Breast epithelium (tissue), 4 donors: ENCODE data around the gene CLTCL1. TPM values are rescaled to one million over a fixed set of nuclear protein-coding genes. Genes with fewer than 3 reads are reported as not detected.

ENCODE experiments used
- DNase-seq, 2 donors: peaks; one replicate each; pipeline ENCODE4 v3.0.0-alpha.2; 2019; ENCODE audit warnings: low spot score in 2 of 2
- H3K27ac ChIP-seq, 2 donors: fragments of 200-600 bp; sonication (generic) in 1 of 2; one replicate each; pipeline ENCODE4 v1.5.1; 2016 to 2019; ENCODE audit warnings: mild to moderate bottlenecking in 1 of 2
- H3K27me3 ChIP-seq, 2 donors: fragments of 200-600 bp; sonication (generic) in 1 of 2; one replicate each; pipeline versions ENCODE4 v1.5.1 to v1.6.0; 2017 to 2019; ENCODE audit warnings: control low read depth in 1 of 2, mild to moderate bottlenecking in 1 of 2
- H3K36me3 ChIP-seq: fragments of 200-600 bp; one replicate; pipeline ENCODE4 v1.5.1; 2019
- H3K4me1 ChIP-seq, 2 donors: fragments of 200-600 bp; sonication (generic); one replicate each; pipeline ENCODE4 v1.5.1; 2016 to 2019; ENCODE audit warnings: control low read depth in 1 of 2
- H3K4me3 ChIP-seq, 3 donors: fragments of 200-600 bp; sonication (generic); 1 replicate in 2 of 3; 2 replicates in 1 of 3; pipeline ENCODE4 v1.5.1; 2016 to 2019; ENCODE audit warnings: mild to moderate bottlenecking in 3 of 3, moderate library complexity in 2 of 3
- H3K9me3 ChIP-seq, 2 donors: fragments of 200-600 bp; sonication (generic) in 1 of 2; one replicate each; pipeline ENCODE4 v1.5.1; 2016 to 2019; ENCODE audit warnings: control low read depth in 1 of 2
- CTCF ChIP-seq, 3 donors: fragments of 450-650 bp; IDR thresholded peaks; one replicate each; pipeline ENCODE4 v1.5.1; 2016 to 2017; ENCODE audit warnings: antibody characterized with exemption in 3 of 3, mild to moderate bottlenecking in 3 of 3, moderate library complexity in 3 of 3
- POLR2A ChIP-seq: fragments of 450-650 bp; IDR thresholded peaks from one replicate; pipeline ENCODE4 v1.6.1; 2016; ENCODE audit warnings: antibody characterized with exemption, mild to moderate bottlenecking, moderate library complexity
- POLR2AphosphoS5 ChIP-seq, 3 donors: sonication (generic); formaldehyde crosslinking; IDR thresholded peaks; one replicate each; pipeline ENCODE4 v1.6.1; 2017; ENCODE audit warnings: antibody characterized with exemption in 3 of 3
- intact Hi-C: fragments of 100-400 bp; cut with DNase I; formaldehyde crosslinking; loops from one replicate; pipeline ENCODE4 v1.15.1; 2023; ENCODE audit warnings: low total_unique reads
- total RNA-seq, 3 donors: library from RNA; depleted of rRNA; stranded (reverse); fragments of >200 nt; gene quantifications; one replicate each; pipeline ENCODE4 v1.1.0, GENCODE V29; 2016

The CLTCL1 gene
- total RNA-seq = 10 to 100 TPM in 1 of 3 donors, 1 to 10 TPM in 2; 2.8 to 27.0 (median 8.2) TPM

DNA sequence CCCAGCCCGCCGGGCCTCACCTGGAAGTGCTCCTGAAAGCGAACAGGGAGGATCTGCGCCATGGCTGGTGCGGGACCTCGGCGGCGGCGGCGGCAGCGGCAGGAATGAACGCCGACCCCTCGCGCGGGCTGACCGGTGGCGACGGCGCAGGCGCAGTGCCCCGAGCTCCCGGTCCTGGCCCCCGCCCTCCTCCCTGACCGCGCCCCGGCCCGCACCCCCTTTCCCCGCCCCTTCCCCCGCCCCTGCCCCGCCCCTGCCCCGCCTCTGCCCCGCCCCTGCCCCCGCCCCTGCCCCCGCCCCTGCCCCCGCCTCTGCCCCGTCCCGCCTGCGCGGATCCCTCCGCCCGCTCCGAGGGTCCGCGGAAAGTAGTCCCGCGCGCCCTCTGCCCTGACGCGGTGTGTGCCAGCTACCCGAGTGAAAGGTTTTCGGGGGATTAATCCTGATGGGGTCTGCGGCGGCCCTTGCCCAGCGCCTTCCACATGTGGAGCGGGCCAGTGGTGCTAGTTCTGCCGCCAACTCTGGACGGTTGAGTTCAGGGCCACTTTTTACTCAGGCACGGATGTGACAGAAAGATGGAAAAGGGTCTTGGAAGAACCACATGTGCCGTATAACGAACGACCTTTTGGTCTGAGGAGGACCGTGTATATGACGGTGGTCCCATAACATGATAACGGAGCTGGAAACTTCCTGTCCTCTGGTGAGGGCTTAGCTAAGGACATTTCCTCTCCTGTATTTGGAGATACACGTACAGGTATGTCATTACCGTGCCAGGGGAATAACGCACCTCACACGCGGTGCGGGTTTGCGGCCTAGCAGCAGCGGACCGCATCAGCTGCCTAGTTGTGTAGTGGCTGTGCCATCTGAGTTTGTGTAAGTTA is at the start of gene CLTCL1:
Gene CLTCL1, minus strand, starts transcription at position 140 of the 878 bp plus-strand sequence. Its CDS starts 78 bp downstream, at position 62.
- no peaks in the 10 kb centered on the region for H3K36me3 ChIP-seq
- H3K4me1 ChIP-seq = no peaks in the 10 kb centered on the region
- peak within 1 kb of the TSS; percentile 78 to 90 (median 85) for H3K4me3 ChIP-seq
- peak; percentile 41 to 82 for DNase-seq
- H3K27me3 ChIP-seq = no peaks in the 10 kb centered on the region
- no peaks in the 10 kb centered on the region for H3K9me3 ChIP-seq
- H3K27ac ChIP-seq = peak within 1 kb of the TSS; percentile 80 to 81
- TF ChIP-seq CTCF (IDR thresholded peaks at IDR 0.05) = no peak
- peak; percentile 14 for TF ChIP-seq POLR2A
- peak in 2 of 3 donors; percentile 34 to 36 for TF ChIP-seq POLR2AphosphoS5 (IDR thresholded peaks at IDR 0.05)
- intact Hi-C loops = no loop called here

DNA sequence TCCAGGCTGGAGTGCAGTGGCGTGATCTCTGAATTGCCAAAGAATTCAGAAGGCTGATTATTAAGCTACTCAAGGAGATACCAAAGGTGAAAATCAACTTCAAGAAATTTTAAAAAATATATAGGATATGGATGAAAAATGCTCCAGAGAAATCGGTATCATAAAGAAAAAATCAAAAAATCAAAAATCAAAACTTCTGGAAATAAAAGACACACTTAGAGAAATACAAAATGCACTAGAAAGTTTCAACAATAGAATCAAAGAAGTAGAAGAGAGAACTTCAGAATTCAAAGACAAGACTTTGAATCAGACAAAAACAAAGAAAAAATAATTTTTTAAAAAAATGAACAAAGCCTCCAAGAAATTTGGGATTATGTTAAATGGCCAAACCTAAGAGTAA is 45.6 kb upstream of the CLTCL1 start:
- Histone ChIP-seq H3K36me3 (no peaks in the 10 kb centered on the region), H3K4me3 (no peak overlapping the region), H3K27ac (no peak overlapping the region), H3K4me1 (no peaks in the 10 kb centered on the region), H3K27me3 (no peaks in the 10 kb centered on the region), H3K9me3 (peaks cover 22 to 41% of the 10 kb centered on the region in 2 donors)
- no peak for TF ChIP-seq CTCF (IDR thresholded peaks at IDR 0.05)
- no peak for TF ChIP-seq POLR2A
- TF ChIP-seq POLR2AphosphoS5 (IDR thresholded peaks at IDR 0.05) = no peak
- intact Hi-C loops = no loop called here
- no peak for DNase-seq

GRCh38 chr22:19336133-19337075 is 44.9 kb upstream of the CLTCL1 start:
- no peak overlapping the region for H3K4me3 ChIP-seq
- peaks cover 1% of the 10 kb centered on the region for H3K36me3 ChIP-seq
- H3K4me1 ChIP-seq = no peaks in the 10 kb centered on the region
- intact Hi-C loops = no loop called here
- DNase-seq = no peak
- TF ChIP-seq POLR2AphosphoS5 (IDR thresholded peaks at IDR 0.05) (no peak), CTCF (IDR thresholded peaks at IDR 0.05) (no peak), POLR2A (no peak)
- H3K27ac ChIP-seq = no peak overlapping the region
- H3K9me3 ChIP-seq = peaks cover 22 to 41% of the 10 kb centered on the region in 2 donors
- H3K27me3 ChIP-seq = no peaks in the 10 kb centered on the region

DNA sequence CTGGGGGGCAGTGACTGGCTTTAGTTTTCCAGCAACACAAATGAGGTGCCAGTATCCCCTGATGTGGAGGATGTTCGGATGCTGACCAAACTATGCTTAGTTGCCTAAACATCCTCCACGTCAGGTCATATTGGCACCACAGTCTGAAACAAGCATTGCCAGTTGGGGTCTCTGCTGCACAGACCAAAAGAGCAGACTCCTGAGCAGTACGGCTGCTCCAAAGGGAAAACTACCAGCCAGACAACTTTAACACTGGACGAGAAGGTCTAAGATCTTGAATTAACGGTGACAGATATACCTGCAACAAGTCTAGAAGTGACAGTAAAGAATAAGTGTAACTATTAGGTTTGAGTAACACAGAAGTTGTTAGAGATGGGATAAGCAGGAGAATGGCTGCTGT is 40.5 kb upstream of the CLTCL1 start:
- H3K36me3 ChIP-seq = peaks cover 6% of the 10 kb centered on the region
- H3K4me1 ChIP-seq = no peaks in the 10 kb centered on the region
- H3K27me3 ChIP-seq = no peaks in the 10 kb centered on the region
- intact Hi-C loops = no loop called here
- peaks cover 22 to 26% of the 10 kb centered on the region in 2 donors for H3K9me3 ChIP-seq
- no peak for TF ChIP-seq CTCF (IDR thresholded peaks at IDR 0.05)
- TF ChIP-seq POLR2AphosphoS5 (IDR thresholded peaks at IDR 0.05) = no peak
- no peak for TF ChIP-seq POLR2A
- DNase-seq = no peak
- no peak overlapping the region for H3K4me3 ChIP-seq
- no peak overlapping the region for H3K27ac ChIP-seq
